GM10266 (cell line): ENCODE data around the gene HAND2.

Source experiments
- DNase-seq: peaks from one replicate; pipeline ENCODE4 v3.0.0; 2012; ENCODE audit errors: extremely low spot score
- TF ChIP-seq, protein P1 (sequence below): IDR thresholded peaks from 2 replicates; pipeline ENCODE4 v1.5.1; 2012; ENCODE audit warnings: mild to moderate bottlenecking, low read depth; ENCODE audit not compliant: control insufficient read depth, insufficient read depth; ENCODE audit errors: missing control alignments

HAND2 gene

DNA sequence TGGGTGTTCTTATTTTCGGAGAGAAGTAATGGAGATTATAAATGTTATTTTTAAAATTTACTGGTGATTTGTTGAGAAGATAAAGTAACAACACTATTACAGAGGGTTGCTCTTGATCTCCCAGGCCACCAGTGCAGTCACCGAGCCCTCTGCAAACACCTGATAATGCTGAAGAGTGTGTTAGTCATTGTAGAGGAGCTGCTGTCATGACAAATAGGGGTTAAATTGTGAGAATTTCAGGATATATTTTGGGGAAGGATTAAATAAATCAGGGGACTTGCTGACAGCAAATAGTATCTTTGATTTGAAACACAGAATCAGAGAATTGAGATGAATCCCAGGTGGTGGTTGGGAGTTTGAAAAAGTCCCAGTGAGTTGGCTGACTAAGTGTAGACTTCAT lies 16.7 kb upstream of the HAND2 start:
- TF ChIP-seq, protein P1, sequence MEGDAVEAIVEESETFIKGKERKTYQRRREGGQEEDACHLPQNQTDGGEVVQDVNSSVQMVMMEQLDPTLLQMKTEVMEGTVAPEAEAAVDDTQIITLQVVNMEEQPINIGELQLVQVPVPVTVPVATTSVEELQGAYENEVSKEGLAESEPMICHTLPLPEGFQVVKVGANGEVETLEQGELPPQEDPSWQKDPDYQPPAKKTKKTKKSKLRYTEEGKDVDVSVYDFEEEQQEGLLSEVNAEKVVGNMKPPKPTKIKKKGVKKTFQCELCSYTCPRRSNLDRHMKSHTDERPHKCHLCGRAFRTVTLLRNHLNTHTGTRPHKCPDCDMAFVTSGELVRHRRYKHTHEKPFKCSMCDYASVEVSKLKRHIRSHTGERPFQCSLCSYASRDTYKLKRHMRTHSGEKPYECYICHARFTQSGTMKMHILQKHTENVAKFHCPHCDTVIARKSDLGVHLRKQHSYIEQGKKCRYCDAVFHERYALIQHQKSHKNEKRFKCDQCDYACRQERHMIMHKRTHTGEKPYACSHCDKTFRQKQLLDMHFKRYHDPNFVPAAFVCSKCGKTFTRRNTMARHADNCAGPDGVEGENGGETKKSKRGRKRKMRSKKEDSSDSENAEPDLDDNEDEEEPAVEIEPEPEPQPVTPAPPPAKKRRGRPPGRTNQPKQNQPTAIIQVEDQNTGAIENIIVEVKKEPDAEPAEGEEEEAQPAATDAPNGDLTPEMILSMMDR: no peak
- DNase-seq: no peak

DNA sequence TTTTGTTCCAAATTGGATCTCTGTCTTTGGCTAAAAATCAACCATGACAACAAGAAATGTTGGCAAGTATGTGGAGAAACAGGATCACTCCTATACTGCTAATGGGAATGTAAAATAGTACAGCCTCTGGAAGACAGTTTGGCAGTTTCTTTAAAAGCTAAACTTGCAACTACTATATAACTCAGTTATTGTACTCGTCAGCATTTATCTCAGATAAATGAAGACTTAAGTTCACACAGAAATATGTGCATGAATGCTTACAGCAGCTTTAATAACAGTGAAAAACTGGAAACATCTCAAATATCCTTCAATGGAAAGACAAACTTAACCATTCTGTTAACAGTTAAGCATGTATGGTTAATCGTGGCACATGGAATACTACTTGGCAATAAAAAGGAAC lies 15.4 kb upstream of the HAND2 start:
- TF ChIP-seq, protein P1: no peak
- no peak for DNase-seq

DNA sequence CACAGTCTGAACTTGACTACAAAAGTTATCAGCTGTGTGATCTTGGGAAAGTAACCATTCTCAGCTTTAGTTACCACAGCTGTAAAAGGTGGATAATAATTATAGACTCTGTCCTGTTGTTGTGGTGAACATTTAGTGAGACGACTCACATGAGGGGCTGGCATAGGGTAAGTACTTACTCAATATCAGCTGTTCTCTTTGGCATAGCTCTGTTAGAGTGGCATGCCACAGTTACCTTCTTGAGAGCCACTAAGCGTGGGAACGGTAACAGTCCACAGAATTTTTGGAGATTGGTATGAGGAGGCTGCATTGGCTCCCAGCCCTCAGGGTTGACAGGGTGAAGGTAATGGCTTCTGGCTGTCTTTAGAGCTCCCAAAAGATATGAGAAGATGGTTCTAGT lies 13.2 kb upstream of the HAND2 start:
- DNase-seq: no peak
- TF ChIP-seq, protein P1: no peak

DNA sequence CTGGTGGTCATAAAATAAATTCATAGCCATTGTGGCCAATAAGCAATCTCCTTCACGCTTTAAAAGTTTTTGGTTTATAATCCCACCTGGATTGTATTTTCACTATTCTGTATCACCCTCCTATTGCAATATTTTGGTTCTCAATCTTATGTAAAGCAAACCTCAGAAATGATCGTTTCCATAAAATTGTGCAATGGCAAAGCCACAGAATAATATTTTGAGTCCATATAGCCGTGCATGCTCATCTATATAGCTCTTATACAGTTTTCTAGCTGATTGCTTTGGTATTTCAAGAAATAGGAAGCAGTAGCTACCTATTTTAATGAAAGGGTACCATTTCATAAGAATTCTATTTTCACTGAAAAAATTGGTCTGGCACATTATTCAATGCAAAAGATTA lies 10.0 kb upstream of the HAND2 start:
- TF ChIP-seq, protein P1: no peak

DNA sequence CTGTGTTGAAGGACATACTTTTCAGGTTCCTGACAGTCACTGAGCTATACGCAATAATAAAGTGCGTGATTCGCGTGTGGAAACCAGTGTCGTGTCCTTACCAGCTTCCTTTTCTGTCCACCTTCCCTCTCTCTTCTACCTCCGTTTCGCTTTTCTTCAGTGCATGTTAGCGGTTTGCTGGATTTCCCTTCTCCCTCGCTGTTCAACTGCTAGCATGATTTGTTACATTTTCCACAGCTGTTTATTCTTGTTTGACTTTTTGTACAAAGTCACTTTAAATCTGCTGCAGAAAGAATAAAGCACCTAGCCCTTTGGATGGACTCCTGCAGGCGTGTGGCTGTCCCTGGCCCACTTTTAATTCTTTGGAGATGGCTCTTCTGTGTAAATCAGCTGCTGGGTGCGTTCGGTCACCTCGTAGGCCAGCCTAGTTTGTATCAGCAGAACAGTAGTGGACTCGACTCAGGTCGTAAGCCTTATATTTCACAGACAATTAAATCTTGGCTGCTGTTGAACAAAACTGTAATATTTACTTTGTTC lies 8.9 kb upstream of the HAND2 start:
- TF ChIP-seq, protein P1: no peak
- DNase-seq: no peak

More for the DNA sequence above, 10.0 kb upstream of the HAND2 start:
- no peak for DNase-seq

DNA sequence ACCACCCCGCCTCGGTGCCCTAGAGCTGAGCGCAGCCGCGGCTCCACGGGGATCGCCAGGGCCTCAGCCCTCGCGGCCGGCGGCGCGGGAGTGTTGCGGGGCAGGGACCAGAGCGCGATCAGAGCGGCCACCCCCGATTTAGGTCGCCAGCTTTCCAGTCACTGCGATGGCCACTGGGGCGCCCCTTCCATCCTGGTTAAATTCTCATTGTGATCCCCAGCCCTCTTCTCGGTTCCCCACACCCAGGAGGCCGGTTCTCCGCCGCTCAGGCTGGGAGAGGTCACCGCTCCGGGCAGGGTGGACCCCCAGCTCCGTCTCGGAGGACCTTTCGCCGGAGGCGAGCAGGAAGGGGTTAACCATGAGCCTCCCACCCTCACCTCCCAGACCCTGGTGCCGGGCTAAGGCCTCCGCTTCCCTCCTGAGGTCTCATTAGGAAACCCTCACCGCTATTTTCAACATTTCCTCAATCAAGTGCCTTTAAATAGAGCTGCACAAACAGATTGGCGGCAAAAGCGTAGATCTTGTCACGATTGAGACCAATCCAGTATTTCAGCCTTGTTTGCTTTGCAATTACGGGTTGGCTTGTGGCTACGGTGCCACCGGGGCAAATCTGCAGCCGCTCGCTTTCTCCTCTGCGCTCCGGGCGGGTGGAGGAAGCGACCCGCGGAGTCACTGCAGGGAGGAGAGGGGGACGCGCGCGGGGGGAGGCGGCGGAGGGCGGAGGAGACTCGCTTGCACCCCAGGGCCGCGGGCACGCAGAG lies 8.3 kb upstream of the HAND2 start:
- TF ChIP-seq, protein P1: no peak
- DNase-seq: peak; percentile 8

DNA sequence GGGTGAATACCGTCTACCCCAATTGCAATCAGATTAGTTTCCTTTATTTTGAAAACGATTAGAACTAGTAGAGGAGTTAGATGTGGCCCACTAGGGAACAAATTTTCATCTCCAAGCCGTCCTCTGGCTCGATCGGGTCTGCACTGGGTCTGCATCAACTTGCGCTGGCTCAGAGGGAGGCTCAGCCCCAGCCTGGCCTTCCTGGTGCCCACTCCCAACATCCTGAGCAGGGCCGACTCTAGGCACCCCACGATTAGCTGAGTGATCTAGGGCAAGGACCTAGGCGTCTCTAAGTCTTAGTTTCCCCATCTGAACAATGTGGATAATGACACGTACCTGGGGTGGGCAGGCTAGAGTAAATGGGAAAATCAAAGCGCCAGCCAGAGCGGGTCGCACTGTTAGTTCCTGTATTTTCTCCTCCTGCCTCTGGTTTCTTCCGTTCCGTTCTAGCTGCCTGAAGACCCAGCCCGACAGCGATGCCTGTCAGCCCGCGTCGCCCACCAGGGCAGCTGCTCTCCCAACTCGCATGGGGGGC lies 7.7 kb upstream of the HAND2 start:
- DNase-seq: no peak
- TF ChIP-seq, protein P1: no peak
